Measurements from ENCODE around the gene MRPS18A. TPM values are rescaled to one million over a fixed set of nuclear protein-coding genes. Genes with fewer than 3 reads are reported as not detected.

MRPS18A gene
- total RNA-seq, 1 donor from 2014 or later, result 44.4 TPM

Other genes with a start within 250 kb of the MRPS18A start
- 1.6 TPM for gene DLK2, start 232.2 kb downstream of the MRPS18A start, total RNA-seq
- 7.8 TPM for gene TJAP1, start 210.2 kb downstream of the MRPS18A start, total RNA-seq
- 0.52 TPM for gene LRRC73, start 177.4 kb downstream of the MRPS18A start, total RNA-seq
- gene YIPF3, start 170.9 kb downstream of the MRPS18A start, total RNA-seq, result 54.3 TPM
- gene POLR1C, start 170.7 kb downstream of the MRPS18A start, total RNA-seq, result 21.9 TPM
- 35.0 TPM for gene XPO5, start 111.8 kb downstream of the MRPS18A start, total RNA-seq
- 9.9 TPM for gene POLH, start 111.6 kb downstream of the MRPS18A start, total RNA-seq
- gene GTPBP2, start 58.5 kb downstream of the MRPS18A start, total RNA-seq, result 30.8 TPM
- 25.1 TPM for gene MAD2L1BP, start 52.0 kb downstream of the MRPS18A start, total RNA-seq
- 0.52 TPM for gene RSPH9, start 42.8 kb downstream of the MRPS18A start, total RNA-seq
- 36.5 TPM for gene VEGFA, start 82.4 kb upstream of the MRPS18A start, total RNA-seq